ENCODE measurements around the gene DUOXA1.
"Not testable (repeated sequence)": the region's sequence is repeated elsewhere in the genome, so short reads cannot be mapped to it uniquely, and the experiment has no call there.

DUOXA1 gene

GRCh38 chr15:45107941-45108630, 21.6 kb downstream of the DUOXA1 start:
- H3K27me3 ChIP-seq (ENCODE audit: insufficient read depth, low read depth, severe bottlenecking), result peaks cover 24% of the 10 kb centered on the region
- no peak for TF ChIP-seq CTCF (IDR thresholded peaks at IDR 0.05; ENCODE audit: low read depth, low read length)
- no peaks in the 10 kb centered on the region for H3K36me3 ChIP-seq
- H3K9me3 ChIP-seq (ENCODE audit: severe bottlenecking), result no peaks in the 10 kb centered on the region
- DNase-seq, result no peak
- no peak overlapping the region for H3K4me3 ChIP-seq (ENCODE audit: low read depth, low read length)
- no peak overlapping the region for H3K27ac ChIP-seq

DNA sequence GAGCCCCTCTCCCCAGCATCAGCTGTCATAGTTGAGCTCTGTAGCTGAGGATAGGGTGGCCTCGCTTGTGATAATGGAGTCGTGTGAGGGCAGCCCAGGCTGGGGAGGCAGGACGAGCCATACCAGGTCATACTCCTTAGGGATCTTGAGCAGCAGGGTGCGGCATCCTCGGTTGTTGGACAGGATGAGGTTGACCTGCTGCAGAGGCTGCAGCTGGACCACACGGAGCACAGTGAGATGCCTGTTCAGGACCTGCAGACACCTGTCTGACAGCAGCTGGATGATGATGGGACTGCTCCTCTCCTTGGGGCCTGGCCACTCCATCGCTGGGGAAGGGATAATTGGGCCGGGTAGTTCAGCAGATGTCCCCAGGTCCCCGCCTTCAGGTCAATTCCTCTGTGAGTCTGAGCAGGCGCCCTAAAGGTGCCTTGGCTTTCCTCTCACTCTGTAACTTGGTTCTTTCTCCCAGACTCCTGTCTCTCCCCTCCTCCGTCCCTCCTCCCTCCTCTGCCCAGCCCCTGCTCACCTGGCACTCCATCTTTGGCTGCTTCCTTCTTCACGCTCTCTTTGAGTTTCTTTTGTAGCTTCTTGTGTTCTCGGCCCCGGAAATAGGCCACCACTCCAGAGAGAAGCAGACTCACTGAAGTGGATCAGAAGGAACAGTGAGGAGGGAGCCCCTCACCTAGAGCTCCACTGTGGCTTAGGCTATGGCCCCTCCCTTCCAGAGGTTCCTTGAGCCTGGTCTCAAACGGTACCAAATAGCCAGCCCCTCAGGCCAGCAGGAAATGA, 23.5 kb downstream of the DUOXA1 start:
- DNase-seq, result no peak
- Histone ChIP-seq H3K27me3 (ENCODE audit: insufficient read depth, low read depth, severe bottlenecking) (peaks cover 7% of the 10 kb centered on the region), H3K36me3 (no peaks in the 10 kb centered on the region), H3K27ac (no peak overlapping the region), H3K9me3 (ENCODE audit: severe bottlenecking) (no peaks in the 10 kb centered on the region), H3K4me3 (ENCODE audit: low read depth, low read length) (no peak overlapping the region)
- TF ChIP-seq CTCF (IDR thresholded peaks at IDR 0.05; ENCODE audit: low read depth, low read length), result no peak

GRCh38 chr15:45105586-45105985, 24.1 kb downstream of the DUOXA1 start:
- Histone ChIP-seq H3K27me3 (ENCODE audit: insufficient read depth, low read depth, severe bottlenecking) (peaks cover 7% of the 10 kb centered on the region), H3K36me3 (no peaks in the 10 kb centered on the region), H3K9me3 (ENCODE audit: severe bottlenecking) (no peaks in the 10 kb centered on the region), H3K27ac (no peak overlapping the region), H3K4me3 (ENCODE audit: low read depth, low read length) (no peak overlapping the region)
- TF ChIP-seq CTCF (IDR thresholded peaks at IDR 0.05; ENCODE audit: low read depth, low read length), result no peak
- no peak for DNase-seq

GRCh38 chr15:45104170-45104569, 25.5 kb downstream of the DUOXA1 start:
- H3K36me3 ChIP-seq; H3K27ac ChIP-seq; H3K9me3 ChIP-seq (ENCODE audit: severe bottlenecking); DNase-seq; H3K27me3 ChIP-seq (ENCODE audit: insufficient read depth, low read depth, severe bottlenecking); H3K4me3 ChIP-seq (ENCODE audit: low read depth, low read length): not testable (repeated sequence)

DNA sequence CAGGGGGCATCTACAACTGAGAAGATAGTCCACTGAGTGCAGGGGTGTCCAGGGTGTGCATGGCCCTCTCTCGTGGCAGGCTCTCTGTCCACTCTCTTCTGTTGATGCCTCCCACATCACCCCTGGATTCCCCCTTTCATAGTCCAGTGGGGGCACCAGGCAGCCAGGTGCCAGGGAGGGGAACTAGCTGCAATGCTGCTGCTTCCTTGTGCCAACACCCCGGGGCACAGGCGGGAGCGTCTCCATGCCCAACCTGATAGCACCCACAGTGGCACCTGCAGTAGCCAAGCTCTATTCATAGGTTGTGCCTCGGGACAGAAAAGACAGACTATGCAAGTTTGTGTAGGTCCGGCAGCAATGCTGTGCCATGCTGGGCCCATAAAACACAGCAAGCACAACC, 27.5 kb downstream of the DUOXA1 start:
- H3K27me3 ChIP-seq (ENCODE audit: insufficient read depth, low read depth, severe bottlenecking), result no peaks in the 10 kb centered on the region
- no peak overlapping the region for H3K4me3 ChIP-seq (ENCODE audit: low read depth, low read length)
- no peaks in the 10 kb centered on the region for H3K36me3 ChIP-seq
- no peak for DNase-seq
- no peak overlapping the region for H3K27ac ChIP-seq
- H3K9me3 ChIP-seq (ENCODE audit: severe bottlenecking), result no peaks in the 10 kb centered on the region
- TF ChIP-seq CTCF (IDR thresholded peaks at IDR 0.05; ENCODE audit: low read depth, low read length), result no peak

DNA sequence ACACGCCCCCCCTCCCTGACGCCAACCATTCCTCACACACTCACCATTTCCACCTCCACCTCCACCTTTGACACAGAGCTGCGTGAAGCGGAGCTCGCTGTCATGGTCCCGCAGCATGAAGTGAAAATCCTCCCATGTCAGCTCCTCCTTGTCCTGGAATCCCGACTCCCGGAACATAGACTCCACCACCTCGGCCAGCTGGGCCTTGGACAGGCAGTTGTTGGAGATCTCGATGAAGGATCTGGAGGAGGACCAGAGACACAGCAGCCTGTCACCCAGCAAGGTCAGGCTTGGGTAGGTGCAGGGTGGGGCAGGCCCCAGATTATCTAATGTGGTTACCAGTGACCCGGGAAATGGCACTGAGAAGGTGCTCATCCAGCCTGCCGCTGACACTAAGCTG, 27.9 kb downstream of the DUOXA1 start:
- Histone ChIP-seq H3K36me3 (no peaks in the 10 kb centered on the region), H3K27ac (no peak overlapping the region), H3K27me3 (ENCODE audit: insufficient read depth, low read depth, severe bottlenecking) (no peaks in the 10 kb centered on the region), H3K9me3 (ENCODE audit: severe bottlenecking) (no peaks in the 10 kb centered on the region), H3K4me3 (ENCODE audit: low read depth, low read length) (no peak overlapping the region)
- DNase-seq, result no peak
- TF ChIP-seq CTCF (IDR thresholded peaks at IDR 0.05; ENCODE audit: low read depth, low read length), result no peak
